SK-N-SH (cell line): Measurements from ENCODE around the gene TTYH3. TPM values are rescaled to one million over a fixed set of nuclear protein-coding genes. Genes with fewer than 3 reads are reported as not detected.

ENCODE experiments used
- CTCF ChIA-PET: fragments of 300-600, 350-600 bp; formaldehyde crosslinking; extraction: SDS; loops from one replicate; lab custom pipeline; 2021; lab: Yijun Ruan, JAX
- POLR2A ChIA-PET: fragments of 350-600 bp; sonication (Branson Sonifier 250); formaldehyde crosslinking; extraction: SDS; loops from one replicate; lab custom pipeline; 2020; ENCODE audit warnings: antibody characterized with exemption, inconsistent platforms; lab: Yijun Ruan, JAX
- DNase-seq: peaks from one replicate; pipeline ENCODE4 v3.0.0; 2012
- H2AFZ ChIP-seq: fragments of 200-600 bp; sonication (generic); 2 replicates; pipeline ENCODE4 v1.8.1; 2016; ENCODE audit warnings: antibody characterized with exemption, mild to moderate bottlenecking, low read depth
- H3F3A ChIP-seq: fragments of 200-600 bp; sonication (generic); replicated peaks from 2 replicates; pipeline ENCODE3; 2016; ENCODE audit warnings: antibody characterized with exemption, mild to moderate bottlenecking; ENCODE audit not compliant: insufficient read depth
- H3K27ac ChIP-seq, 2 experiments: fragments of 200-500 bp in 1 of 2; fragments of 200-600 bp in 1 of 2; sonication (Bioruptor generic) in 1 of 2; sonication (generic), shearing (Covaris generic) in 1 of 2; 2 replicates each; pipeline versions ENCODE4 v1.5.1 to v1.6.1; 2014 to 2016; ENCODE audit warnings: low read depth in 2 of 2, inconsistent platforms in 1 of 2, low read length in 1 of 2, mild to moderate bottlenecking in 1 of 2, mixed read lengths in 1 of 2
- H3K27me3 ChIP-seq: fragments of 200-600 bp; sonication (generic), shearing (Covaris generic); 2 replicates; pipeline ENCODE4 v1.6.1; 2016; ENCODE audit warnings: mixed run types; ENCODE audit not compliant: insufficient read depth
- H3K36me3 ChIP-seq, 2 experiments: fragments of 200-500 bp in 1 of 2; fragments of 200-600 bp in 1 of 2; sonication (Bioruptor generic) in 1 of 2; sonication (generic) in 1 of 2; replicated peaks in 1 of 2; 2 replicates each; pipeline versions ENCODE3 to v1.5.1; 2014 to 2016; ENCODE audit warnings: low read length in 1 of 2, mild to moderate bottlenecking in 1 of 2; ENCODE audit not compliant: insufficient read depth in 2 of 2, control insufficient read depth in 1 of 2
- H3K4me1 ChIP-seq, 2 experiments: fragments of 200-500 bp in 1 of 2; fragments of 200-600 bp in 1 of 2; sonication (Bioruptor generic) in 1 of 2; sonication (generic), shearing (Covaris generic) in 1 of 2; 2 replicates each; pipeline versions ENCODE4 v1.5.1 to v1.6.1; 2014 to 2016; ENCODE audit warnings: low read depth in 1 of 2, low read length in 1 of 2, mixed run types in 1 of 2; ENCODE audit not compliant: insufficient read depth in 2 of 2, control insufficient read depth in 1 of 2
- H3K4me2 ChIP-seq: fragments of 200-600 bp; sonication (generic), shearing (Covaris generic); 2 replicates; pipeline ENCODE4 v1.6.1; 2017; ENCODE audit warnings: mixed run types
- H3K4me3 ChIP-seq, 2 experiments: fragments of 200-500 bp in 1 of 2; fragments of 200-600 bp in 1 of 2; sonication (Bioruptor generic) in 1 of 2; sonication (generic), shearing (Covaris generic) in 1 of 2; 2 replicates each; pipeline versions ENCODE4 v1.5.1 to v1.8.1; 2014 to 2016; ENCODE audit warnings: low read depth in 2 of 2, inconsistent platforms in 1 of 2, low read length in 1 of 2, mild to moderate bottlenecking in 1 of 2, mixed read lengths in 1 of 2, moderate library complexity in 1 of 2
- H3K79me2 ChIP-seq: fragments of 200-600 bp; sonication (generic); 2 replicates; pipeline ENCODE4 v1.8.1; 2017; ENCODE audit warnings: mild to moderate bottlenecking; ENCODE audit not compliant: insufficient read depth
- H3K9ac ChIP-seq: fragments of 200-600 bp; sonication (generic); 2 replicates; pipeline ENCODE4 v1.6.1; 2017; ENCODE audit warnings: mixed run types
- H3K9me2 ChIP-seq: fragments of 200-600 bp; sonication (generic); 2 replicates; pipeline ENCODE4 v1.6.1; 2017; ENCODE audit warnings: mixed run types
- H3K9me3 ChIP-seq: fragments of 200-600 bp; sonication (generic); 2 replicates; pipeline ENCODE4 v1.6.1; 2017; ENCODE audit warnings: mixed run types, mild to moderate bottlenecking, moderate library complexity
- H4K20me1 ChIP-seq: fragments of 200-600 bp; sonication (generic); 2 replicates; pipeline ENCODE4 v1.6.1; 2017; ENCODE audit warnings: mild to moderate bottlenecking, mixed run types; ENCODE audit not compliant: insufficient read depth
- ELF1 ChIP-seq: IDR thresholded peaks from 2 replicates; pipeline ENCODE4 v1.4.0; 2012
- EZH2phosphoT487 ChIP-seq: fragments of 200-600 bp; sonication (generic); IDR thresholded peaks from 2 replicates; pipeline ENCODE4 v1.6.1; 2017; ENCODE audit warnings: low read depth, mixed run types, mild to moderate bottlenecking, antibody characterized with exemption, moderate library complexity, borderline replicate concordance
- FOXJ3 ChIP-seq: sonication (generic); formaldehyde crosslinking; IDR thresholded peaks from 2 replicates; pipeline ENCODE4 v1.5.1; 2020; ENCODE audit warnings: mild to moderate bottlenecking, missing genetic modification reagents
- JUND ChIP-seq: IDR thresholded peaks from 2 replicates; pipeline ENCODE4 v1.4.0; 2012
- MEF2A ChIP-seq: IDR thresholded peaks from 2 replicates; pipeline ENCODE4 v1.4.0; 2012; ENCODE audit warnings: low read depth, borderline replicate concordance
- POLR2AphosphoS5 ChIP-seq: IDR thresholded peaks from 2 replicates; pipeline ENCODE4 v1.6.1; 2012; ENCODE audit warnings: low read depth, low read length
- RCOR1 ChIP-seq: fragments of 150-350 bp; IDR thresholded peaks from 2 replicates; pipeline ENCODE4 v1.6.1; 2017; ENCODE audit warnings: antibody characterized with exemption, low read length
- RFX5 ChIP-seq: IDR thresholded peaks from 2 replicates; pipeline ENCODE4 v1.6.1; 2012; ENCODE audit warnings: mild to moderate bottlenecking, improper control_type of control experiment, low read length
- SIN3A ChIP-seq: IDR thresholded peaks from 2 replicates; pipeline ENCODE4 v1.6.1; 2012; ENCODE audit warnings: low read depth, mild to moderate bottlenecking, low read length, moderate library complexity, borderline replicate concordance
- TEAD4 ChIP-seq: IDR thresholded peaks from 2 replicates; pipeline ENCODE4 v1.4.0; 2012; ENCODE audit warnings: mild to moderate bottlenecking, borderline replicate concordance; ENCODE audit not compliant: insufficient read depth
- YY1 ChIP-seq: IDR thresholded peaks from 2 replicates; pipeline ENCODE4 v1.4.0; 2012; ENCODE audit warnings: low read depth, mild to moderate bottlenecking
- WGBS: methylation state at CpG from one replicate; pipeline ENCODE4 v1.1.6; 2017; ENCODE audit warnings: low lambda C conversion rate; 5-methylcytosine and 5-hydroxymethylcytosine counted together
- polyA plus RNA-seq, 3 experiments: library from polyadenylated mRNA; depleted of rRNA; stranded (reverse); fragments of >200 nt; gene quantifications; 2 replicates each; pipeline ENCODE4 v1.2.3, GENCODE V29; 2012
- TF ChIP-seq, protein P1 (sequence below): IDR thresholded peaks from 2 replicates; pipeline ENCODE4 v1.4.0; 2012; ENCODE audit warnings: low read depth, borderline replicate concordance
- TF ChIP-seq, protein P2 (sequence below): IDR thresholded peaks from 2 replicates; pipeline ENCODE4 v1.6.1; 2012; ENCODE audit warnings: mild to moderate bottlenecking, low read depth, low read length, moderate library complexity
- TF ChIP-seq, protein P3 (sequence below): IDR thresholded peaks from 2 replicates; pipeline ENCODE4; 2012

The TTYH3 gene
- polyA plus RNA-seq, 1 of the 3 experiments (the other 2 are of a cell fraction), result 105 TPM

DNA sequence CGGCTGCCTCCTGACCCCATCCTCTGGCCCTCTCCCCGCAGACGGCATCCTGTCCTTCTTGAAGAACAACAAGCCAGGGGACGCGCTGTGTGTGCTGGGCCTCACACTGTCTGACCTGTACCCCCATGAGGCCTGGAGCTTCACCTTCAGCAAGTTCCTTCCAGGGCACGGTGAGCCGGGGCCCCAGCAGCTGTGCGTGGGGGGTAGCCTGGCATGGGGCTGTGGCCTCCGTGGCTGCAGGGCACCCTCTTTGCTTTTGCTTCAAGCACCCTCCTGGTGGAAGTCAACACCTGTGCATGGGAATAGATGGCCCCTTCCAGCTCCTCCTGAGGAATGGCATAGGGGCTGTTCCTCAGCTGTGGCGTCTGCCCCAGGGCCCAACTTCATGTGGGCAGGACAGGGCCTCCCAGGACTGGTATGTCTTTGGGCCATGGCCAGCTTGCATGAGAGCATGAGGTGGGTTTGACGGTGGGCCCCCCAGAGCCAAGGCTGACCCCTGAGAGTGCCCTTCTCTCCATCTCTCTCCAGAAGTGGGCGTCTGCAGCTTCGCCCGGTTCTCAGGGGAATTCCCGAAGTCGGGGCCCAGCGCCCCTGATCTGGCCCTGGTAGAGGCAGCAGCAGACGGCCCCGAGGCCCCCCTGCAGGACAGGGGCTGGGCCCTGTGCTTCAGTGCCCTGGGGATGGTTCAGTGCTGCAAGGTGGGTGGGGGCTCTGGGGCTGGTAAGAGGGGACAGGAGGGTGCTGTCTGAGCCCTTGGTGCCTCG is 76.9 kb downstream of the TTYH3 start:
- no peaks in the 10 kb centered on the region for H3K27me3 ChIP-seq
- H3K27ac ChIP-seq, result no peak overlapping the region
- 98% methylated on average over 10 of the region's 20 CpGs for WGBS
- no peaks in the 10 kb centered on the region for H3K79me2 ChIP-seq
- CTCF ChIA-PET, result interaction anchor here (0.9 to 8.6 kb wide), 5 partner anchors 10 to 257 kb away, joined by 3 to 55 read pairs (median 7); no protein-coding TSS in a partner anchor
- H3K36me3 ChIP-seq, result no peaks in the 10 kb centered on the region
- H3K9me2 ChIP-seq, result no peaks in the 10 kb centered on the region
- no peak for DNase-seq
- POLR2A ChIA-PET, result no interaction called here
- TF ChIP-seq TEAD4 (no peak), ELF1 (no peak), SIN3A (no peak), EZH2phosphoT487 (no peak), JUND (no peak), RFX5 (no peak), YY1 (no peak), POLR2AphosphoS5 (no peak), MEF2A (no peak), FOXJ3 (CRISPR knock-in tag) (no peak), RCOR1 (no peak)
- TF ChIP-seq, protein P1, sequence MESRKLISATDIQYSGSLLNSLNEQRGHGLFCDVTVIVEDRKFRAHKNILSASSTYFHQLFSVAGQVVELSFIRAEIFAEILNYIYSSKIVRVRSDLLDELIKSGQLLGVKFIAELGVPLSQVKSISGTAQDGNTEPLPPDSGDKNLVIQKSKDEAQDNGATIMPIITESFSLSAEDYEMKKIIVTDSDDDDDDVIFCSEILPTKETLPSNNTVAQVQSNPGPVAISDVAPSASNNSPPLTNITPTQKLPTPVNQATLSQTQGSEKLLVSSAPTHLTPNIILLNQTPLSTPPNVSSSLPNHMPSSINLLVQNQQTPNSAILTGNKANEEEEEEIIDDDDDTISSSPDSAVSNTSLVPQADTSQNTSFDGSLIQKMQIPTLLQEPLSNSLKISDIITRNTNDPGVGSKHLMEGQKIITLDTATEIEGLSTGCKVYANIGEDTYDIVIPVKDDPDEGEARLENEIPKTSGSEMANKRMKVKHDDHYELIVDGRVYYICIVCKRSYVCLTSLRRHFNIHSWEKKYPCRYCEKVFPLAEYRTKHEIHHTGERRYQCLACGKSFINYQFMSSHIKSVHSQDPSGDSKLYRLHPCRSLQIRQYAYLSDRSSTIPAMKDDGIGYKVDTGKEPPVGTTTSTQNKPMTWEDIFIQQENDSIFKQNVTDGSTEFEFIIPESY, result no peak
- TF ChIP-seq, protein P2, sequence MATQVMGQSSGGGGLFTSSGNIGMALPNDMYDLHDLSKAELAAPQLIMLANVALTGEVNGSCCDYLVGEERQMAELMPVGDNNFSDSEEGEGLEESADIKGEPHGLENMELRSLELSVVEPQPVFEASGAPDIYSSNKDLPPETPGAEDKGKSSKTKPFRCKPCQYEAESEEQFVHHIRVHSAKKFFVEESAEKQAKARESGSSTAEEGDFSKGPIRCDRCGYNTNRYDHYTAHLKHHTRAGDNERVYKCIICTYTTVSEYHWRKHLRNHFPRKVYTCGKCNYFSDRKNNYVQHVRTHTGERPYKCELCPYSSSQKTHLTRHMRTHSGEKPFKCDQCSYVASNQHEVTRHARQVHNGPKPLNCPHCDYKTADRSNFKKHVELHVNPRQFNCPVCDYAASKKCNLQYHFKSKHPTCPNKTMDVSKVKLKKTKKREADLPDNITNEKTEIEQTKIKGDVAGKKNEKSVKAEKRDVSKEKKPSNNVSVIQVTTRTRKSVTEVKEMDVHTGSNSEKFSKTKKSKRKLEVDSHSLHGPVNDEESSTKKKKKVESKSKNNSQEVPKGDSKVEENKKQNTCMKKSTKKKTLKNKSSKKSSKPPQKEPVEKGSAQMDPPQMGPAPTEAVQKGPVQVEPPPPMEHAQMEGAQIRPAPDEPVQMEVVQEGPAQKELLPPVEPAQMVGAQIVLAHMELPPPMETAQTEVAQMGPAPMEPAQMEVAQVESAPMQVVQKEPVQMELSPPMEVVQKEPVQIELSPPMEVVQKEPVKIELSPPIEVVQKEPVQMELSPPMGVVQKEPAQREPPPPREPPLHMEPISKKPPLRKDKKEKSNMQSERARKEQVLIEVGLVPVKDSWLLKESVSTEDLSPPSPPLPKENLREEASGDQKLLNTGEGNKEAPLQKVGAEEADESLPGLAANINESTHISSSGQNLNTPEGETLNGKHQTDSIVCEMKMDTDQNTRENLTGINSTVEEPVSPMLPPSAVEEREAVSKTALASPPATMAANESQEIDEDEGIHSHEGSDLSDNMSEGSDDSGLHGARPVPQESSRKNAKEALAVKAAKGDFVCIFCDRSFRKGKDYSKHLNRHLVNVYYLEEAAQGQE, result no peak
- TF ChIP-seq, protein P3, sequence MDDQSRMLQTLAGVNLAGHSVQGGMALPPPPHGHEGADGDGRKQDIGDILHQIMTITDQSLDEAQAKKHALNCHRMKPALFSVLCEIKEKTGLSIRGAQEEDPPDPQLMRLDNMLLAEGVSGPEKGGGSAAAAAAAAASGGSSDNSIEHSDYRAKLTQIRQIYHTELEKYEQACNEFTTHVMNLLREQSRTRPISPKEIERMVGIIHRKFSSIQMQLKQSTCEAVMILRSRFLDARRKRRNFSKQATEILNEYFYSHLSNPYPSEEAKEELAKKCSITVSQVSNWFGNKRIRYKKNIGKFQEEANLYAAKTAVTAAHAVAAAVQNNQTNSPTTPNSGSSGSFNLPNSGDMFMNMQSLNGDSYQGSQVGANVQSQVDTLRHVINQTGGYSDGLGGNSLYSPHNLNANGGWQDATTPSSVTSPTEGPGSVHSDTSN, result no peak
- no peaks in the 10 kb centered on the region for H4K20me1 ChIP-seq
- H2AFZ ChIP-seq, result no peak overlapping the region
- H3F3A ChIP-seq, result no peaks in the 10 kb centered on the region
- no peak overlapping the region for H3K4me3 ChIP-seq
- no peak overlapping the region for H3K4me2 ChIP-seq
- H3K9me3 ChIP-seq, result no peaks in the 10 kb centered on the region
- no peak overlapping the region for H3K9ac ChIP-seq
- peaks cover 0 to 4% of the 10 kb centered on the region in 2 experiments; a peak in 1 of 4 replicates for H3K4me1 ChIP-seq
